GM12892 (cell line): ENCODE results near the gene AGBL2.

Source experiments
- POLR2A ChIP-seq: IDR thresholded peaks from 2 replicates; pipeline ENCODE4 v1.6.1; 2011; ENCODE audit warnings: low read depth, low read length, control low read depth
- POLR2AphosphoS5 ChIP-seq: IDR thresholded peaks from 2 replicates; pipeline ENCODE4 v1.6.1; 2011; ENCODE audit warnings: low read depth, low read length, control low read depth
- TAF1 ChIP-seq: IDR thresholded peaks from 2 replicates; pipeline ENCODE4 v1.6.1; 2011; ENCODE audit warnings: low read depth, mild to moderate bottlenecking, control low read depth, low read length, borderline replicate concordance

DNA sequence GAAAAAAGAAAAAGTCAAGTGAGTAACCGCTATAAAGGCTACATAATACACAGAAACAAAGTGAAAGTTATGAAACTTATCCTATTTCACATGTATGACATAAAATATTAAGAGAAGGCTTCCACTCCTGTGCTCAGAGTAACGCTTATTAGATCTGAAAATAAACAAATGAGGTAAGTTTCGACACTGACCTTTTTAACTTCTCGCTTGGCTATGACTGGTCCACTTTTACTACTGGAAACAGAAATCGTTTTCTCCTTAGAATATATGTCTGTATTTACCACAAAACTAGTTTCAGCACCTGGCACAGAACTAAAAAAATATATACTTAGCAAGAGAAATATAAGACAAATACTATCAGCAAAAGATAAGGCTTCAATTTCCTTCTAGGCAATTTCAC lies 35.6 kb upstream of the AGBL2 start:
- TF ChIP-seq POLR2A: no peak
- no peak for TF ChIP-seq TAF1
- no peak for TF ChIP-seq POLR2AphosphoS5
